A204.1 (cell line): Measurements from ENCODE around the gene ANKRD6.

ENCODE experiments used
- FAIRE-seq: peaks from 2 replicates; lab custom pipeline; 2012; peaks lifted over from hg19 to GRCh38; lab: Jason Lieb, UNC

ANKRD6 gene

GRCh38 chr6:89471287-89471867 lies 38.4 kb downstream of the ANKRD6 start:
- no peak for FAIRE-seq

- peak; percentile 72 for FAIRE-seq
Measured at GRCh38 chr6:89475101-89475500, 42.1 kb downstream of the ANKRD6 start.

- FAIRE-seq, result peak; percentile 94
Measured at GRCh38 chr6:89475634-89476033, 42.7 kb downstream of the ANKRD6 start.

GRCh38 chr6:89479897-89480296 lies 46.9 kb downstream of the ANKRD6 start:
- peak; percentile 3 for FAIRE-seq

- no peak for FAIRE-seq
Measured at GRCh38 chr6:89481695-89482094, 48.7 kb downstream of the ANKRD6 start.

GRCh38 chr6:89482126-89482525 lies 49.2 kb downstream of the ANKRD6 start:
- FAIRE-seq, result no peak

GRCh38 chr6:89483111-89483720 lies 50.3 kb downstream of the ANKRD6 start:
- FAIRE-seq, result no peak

- no peak for FAIRE-seq
Measured at GRCh38 chr6:89485320-89485719, 52.4 kb downstream of the ANKRD6 start.

GRCh38 chr6:89487864-89488263 lies 54.9 kb downstream of the ANKRD6 start:
- no peak for FAIRE-seq

GRCh38 chr6:89488438-89488837 lies 55.5 kb downstream of the ANKRD6 start:
- no peak for FAIRE-seq

GRCh38 chr6:89489078-89489477 lies 56.1 kb downstream of the ANKRD6 start:
- FAIRE-seq, result no peak

GRCh38 chr6:89492025-89492640 lies 59.2 kb downstream of the ANKRD6 start:
- FAIRE-seq, result no peak

- FAIRE-seq, result no peak
Measured at GRCh38 chr6:89494131-89494793, 61.3 kb downstream of the ANKRD6 start.

- FAIRE-seq, result no peak
Measured at GRCh38 chr6:89495961-89496535, 63.1 kb downstream of the ANKRD6 start.

GRCh38 chr6:89500611-89501010 lies 67.7 kb downstream of the ANKRD6 start:
- no peak for FAIRE-seq

- no peak for FAIRE-seq
Measured at GRCh38 chr6:89501222-89501621, 68.3 kb downstream of the ANKRD6 start.

GRCh38 chr6:89501753-89502152 lies 68.8 kb downstream of the ANKRD6 start:
- FAIRE-seq, result no peak

- FAIRE-seq, result no peak
Measured at GRCh38 chr6:89503641-89504040, 70.7 kb downstream of the ANKRD6 start.

GRCh38 chr6:89505847-89506246 lies 72.9 kb downstream of the ANKRD6 start:
- FAIRE-seq, result no peak

GRCh38 chr6:89506716-89507617 lies 74.0 kb downstream of the ANKRD6 start:
- no peak for FAIRE-seq

GRCh38 chr6:89508755-89509563 lies 76.0 kb downstream of the ANKRD6 start:
- no peak for FAIRE-seq
